NK-92 (cell line): Measurements from ENCODE around the gene FCN3.

Source experiments
- DNase-seq: peaks from one replicate; lab custom pipeline; 2025; ENCODE audit not compliant: unreplicated experiment; lab: John Stamatoyannopoulos, UW

The FCN3 gene

DNA sequence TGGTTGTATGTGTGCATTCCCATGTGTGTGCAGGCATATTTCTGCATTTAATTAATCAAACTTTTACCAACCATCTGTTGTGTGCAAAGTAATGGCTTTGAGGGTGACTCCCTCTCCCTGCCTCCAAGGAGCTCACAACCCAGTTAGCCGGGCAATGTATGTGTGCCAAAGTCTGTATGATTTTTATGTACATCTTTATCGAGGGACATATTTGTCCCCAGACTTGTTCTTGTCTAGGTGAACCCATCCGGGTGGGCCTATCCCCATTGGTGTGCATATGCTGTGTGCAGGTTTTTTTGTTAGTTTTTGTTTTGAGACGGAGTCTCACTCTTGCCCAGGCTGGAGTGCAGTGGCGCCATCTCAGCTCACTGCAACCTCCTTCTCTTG, 31.0 kb downstream of the FCN3 start:
- no peak for DNase-seq

- no peak for DNase-seq
These were observed 31.6 kb downstream of the FCN3 start for GRCh38 chr1:27342778-27343638.

- no peak for DNase-seq
These were observed 32.2 kb downstream of the FCN3 start for GRCh38 chr1:27342391-27342777.

DNA sequence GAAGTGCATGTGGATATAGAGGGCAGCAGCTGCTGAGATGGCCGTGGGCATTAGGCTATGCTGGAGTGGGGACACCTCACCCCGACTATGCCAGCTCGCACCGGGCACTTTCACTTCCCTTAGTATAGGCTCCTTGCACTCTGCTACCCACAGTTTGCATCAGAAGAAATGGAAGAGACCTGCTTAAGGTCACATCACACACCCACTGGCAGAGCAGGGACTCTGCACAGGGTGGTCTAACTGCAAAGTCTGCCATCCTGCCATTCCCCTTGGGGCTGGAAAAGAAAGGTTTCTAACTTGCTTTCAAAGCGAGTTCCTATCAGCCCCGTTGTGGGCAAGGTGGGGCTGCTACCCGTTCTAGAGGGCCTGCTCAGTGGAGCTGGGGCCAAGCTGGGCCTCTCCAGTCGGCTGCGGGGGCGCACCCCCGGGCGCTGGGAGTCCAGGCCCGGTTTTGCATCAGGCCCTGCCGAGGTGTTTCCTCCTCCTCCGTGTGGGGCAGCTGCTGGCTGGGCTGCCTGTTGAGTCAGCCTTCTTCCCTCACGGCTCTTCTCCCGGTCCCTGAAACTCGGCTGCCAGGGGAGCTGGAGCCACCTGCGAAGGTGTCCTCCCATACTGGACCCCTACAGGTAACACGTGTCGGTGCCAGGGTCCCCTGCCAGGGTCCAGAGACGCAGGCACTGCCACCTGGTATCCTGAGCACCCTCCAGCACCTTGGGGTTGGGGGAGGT, 32.9 kb downstream of the FCN3 start, which contains the start of gene SYTL1:
Gene SYTL1 (plus strand): TSS at position 498 of the 728 bp plus-strand sequence. CDS start 3,313 bp downstream, outside the sequence.
- DNase-seq: no peak

DNA sequence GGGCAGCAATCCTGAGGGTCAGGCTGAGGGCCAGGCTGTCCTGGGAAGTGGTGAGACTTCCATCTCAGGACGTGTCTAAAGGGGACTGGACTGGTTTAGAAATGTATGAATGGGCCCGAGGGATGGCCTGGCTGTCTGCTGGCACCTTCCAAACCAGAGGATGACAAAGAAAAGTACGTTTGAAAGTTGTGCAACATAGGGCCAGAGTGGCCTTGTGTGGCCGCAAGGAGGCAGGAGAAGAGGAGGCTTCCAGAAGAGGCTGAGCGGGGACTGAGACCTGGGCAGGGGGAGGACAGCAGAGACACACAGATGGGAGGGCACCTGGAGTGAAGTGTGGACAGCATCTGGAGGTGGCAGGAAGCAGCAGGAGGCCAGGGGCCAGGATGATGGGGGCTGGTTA, 35.4 kb downstream of the FCN3 start:
- DNase-seq: no peak

DNA sequence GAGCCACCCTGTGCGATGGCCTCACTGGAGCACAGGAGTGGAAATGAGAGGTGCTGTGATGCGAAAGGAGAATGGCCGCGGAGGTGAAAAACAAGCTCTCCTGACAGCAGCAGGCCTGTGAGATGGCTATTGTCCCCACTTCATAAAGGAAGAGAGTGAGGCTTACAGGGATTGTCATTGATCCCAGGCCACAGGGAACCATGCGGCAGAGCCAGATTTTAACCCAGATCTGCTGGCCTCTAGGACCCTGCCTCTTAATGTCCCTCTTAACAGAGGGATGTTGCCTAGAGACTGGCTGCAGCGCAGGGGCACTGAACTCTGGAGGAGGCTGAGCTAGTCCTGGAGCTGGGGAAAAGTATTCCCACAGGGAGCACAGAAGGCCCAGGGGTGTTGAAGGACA, 35.9 kb downstream of the FCN3 start:
- DNase-seq: no peak

GRCh38 chr1:27336756-27337155, 37.9 kb downstream of the FCN3 start:
- DNase-seq: no peak

DNA sequence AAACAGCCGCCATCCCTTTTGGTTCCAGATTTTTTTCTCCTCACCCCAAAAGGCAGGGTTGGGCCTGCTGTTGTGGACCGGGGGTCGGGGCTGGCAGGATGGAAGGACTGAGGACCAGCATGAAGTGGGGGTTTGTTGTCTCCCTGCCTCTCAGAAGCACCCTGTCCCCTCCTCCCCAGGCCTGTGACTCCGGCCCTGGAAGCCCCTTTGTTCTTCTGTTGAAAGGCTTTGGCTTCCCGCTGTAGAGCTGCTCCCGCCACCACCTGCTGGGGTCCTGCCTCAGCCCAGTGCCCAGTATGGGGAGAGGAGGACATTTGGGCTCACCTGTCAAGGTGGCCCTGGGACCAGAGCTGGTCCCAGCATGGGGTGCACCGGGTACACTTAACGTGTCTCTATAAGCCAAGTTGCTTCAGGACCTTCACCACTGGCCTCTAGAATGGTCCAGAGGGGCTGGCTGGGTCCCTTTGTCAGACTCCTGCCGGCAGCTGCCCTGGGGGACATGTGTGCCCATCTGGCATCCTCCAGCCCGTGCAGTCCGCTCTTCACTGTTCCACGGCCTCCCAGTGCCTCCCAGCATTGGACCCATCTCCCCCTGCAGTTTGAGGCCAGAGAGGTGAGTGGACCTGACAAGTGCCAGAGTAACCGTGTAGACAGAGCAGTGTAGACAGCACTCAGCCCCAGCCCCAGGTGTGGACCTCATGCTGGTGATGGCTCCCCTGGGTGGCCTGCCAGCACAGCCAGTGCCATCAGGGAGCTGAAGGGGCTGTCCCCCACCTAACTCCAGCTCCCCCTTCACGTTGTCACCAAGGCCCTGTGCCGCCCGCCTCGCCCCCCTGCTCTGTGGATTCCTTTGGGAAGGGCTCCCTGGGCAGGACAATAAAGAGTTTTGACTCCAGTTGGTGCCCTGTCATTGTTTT, 38.9 kb downstream of the FCN3 start:
- DNase-seq: no peak

DNA sequence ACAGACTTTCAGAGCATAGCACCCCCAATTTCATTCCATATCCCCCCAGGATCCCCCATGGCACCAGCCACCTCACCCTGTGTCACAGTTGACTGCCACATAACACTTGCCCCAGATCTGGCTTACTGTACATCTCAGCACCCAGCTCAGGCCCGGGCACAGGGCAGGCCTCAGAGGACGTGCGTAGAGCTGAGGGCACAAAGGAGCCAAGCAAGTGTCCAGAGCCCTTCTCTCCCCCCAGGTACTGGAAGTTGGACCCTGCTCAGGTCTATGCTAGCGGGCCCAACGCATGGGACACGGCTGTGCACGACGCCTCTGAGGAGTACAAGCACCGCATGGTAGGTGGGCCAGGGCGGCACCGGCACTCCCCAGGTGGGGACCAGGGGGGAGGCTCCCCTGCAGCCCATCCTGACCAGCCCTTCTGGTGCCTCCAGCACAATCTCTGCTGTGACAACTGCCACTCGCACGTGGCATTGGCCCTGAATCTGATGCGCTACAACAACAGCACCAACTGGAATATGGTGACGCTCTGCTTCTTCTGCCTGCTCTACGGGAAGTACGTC, 40.8 kb downstream of the FCN3 start:
- no peak for DNase-seq

- no peak for DNase-seq
These were observed 41.9 kb downstream of the FCN3 start for GRCh38 chr1:27332536-27333281.

- DNase-seq: no peak
These were observed 42.7 kb downstream of the FCN3 start for GRCh38 chr1:27331922-27332321.

DNA sequence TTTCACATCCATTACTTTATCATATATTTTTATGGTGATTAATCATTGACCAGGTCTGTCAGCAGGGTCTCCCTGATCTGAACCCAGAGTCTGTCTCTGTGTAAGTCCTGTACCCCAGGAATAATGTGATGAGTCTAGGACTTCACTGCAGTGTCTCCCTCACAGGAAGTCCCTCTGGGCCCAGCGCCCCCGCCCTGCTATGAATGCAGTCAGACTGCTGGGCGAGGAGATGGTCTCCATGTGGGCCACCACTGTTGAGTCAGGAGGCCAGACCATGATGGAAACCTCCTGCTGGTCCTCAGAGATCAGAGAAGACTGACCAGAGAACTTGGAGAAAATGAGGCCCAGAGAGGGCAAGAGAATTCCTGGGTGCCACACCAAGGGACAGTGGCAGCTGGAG, 43.2 kb downstream of the FCN3 start:
- DNase-seq: no peak

GRCh38 chr1:27330786-27331185, 43.8 kb downstream of the FCN3 start:
- no peak for DNase-seq

- DNase-seq: no peak
These were observed 46.7 kb downstream of the FCN3 start for GRCh38 chr1:27327964-27328363.

DNA sequence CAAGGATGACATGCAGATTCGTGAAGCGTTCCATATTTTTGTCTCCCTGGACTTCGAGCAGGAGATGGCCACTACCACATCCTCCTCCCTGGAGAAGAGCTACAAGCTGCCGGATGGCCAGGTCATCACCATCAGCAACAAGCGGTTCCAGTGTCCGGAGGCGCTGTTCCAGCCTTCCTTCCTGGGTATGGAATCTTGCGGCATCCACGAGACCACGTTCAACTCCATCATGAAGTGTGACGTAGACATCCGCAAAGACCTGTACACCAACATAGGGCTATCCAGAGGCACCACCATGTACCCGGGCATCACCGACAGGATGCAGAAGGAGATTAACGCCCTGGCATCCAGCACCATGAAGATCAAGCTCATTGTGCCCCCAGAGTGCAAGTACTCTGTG, 49.3 kb downstream of the FCN3 start:
- DNase-seq: no peak

DNA sequence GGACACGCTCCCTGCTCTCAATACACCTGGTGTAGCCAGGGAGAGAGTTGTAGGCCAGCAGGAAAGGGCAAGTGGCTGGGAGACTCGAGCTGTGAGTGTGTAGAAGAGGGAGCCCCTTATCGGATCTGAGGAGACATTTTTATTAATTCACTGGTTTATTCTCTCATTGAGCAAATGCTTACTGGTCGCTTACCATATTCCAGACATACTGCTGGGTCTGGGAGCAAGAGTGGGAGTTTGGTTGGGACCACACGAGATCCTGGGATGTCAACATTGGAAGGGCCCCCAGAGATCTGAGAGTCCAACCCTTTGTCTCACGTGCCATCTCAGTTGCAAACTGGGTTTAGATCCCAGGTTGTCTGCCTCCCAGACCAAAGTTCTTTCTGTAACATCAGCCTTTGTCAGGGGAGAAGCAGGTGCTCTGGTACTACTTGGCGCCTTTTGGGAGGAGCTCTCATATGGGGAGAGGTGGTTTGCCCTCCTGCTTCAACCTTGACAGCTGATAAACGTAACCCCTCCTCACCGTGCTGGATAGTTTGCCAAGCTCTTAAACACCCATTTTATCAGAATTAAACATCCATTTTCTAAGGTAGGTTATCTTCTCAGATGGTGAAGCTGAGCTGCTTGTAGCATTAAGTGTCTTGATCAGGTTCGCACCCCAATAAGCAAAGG, 51.9 kb downstream of the FCN3 start:
- DNase-seq: no peak

DNA sequence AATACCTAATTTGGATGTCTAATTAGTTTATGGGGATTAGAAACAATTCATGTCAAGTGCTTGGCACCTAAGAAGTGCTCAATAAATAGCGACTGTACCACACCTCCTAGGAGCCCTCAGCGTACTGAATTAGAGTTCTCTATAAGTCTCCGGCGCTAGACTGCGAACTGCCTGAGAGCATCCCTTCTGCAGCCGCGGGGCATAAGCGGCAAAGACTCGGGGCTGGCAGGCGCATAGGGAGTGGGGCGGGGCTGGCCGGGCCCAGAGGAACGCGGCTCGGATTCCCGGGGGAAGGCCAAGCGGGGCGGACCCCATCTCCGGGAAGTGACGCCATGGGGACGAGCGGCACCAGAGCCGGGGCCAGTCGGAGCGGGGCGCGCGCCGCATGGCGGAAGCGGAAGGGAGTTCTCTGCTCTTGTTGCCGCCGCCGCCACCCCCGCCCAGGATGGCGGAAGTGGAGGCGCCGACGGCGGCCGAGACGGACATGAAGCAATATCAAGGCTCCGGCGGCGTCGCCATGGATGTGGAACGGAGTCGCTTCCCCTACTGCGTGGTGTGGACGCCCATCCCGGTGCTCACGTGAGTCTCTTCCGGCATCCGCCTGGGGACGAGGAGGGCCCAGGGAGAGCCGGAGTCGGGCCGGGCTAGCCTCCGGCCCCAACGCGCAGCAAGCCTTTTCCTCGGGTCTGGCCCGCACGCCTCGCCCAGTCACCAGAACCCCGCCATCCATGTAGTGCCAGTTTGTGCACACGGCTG, 52.6 kb downstream of the FCN3 start, which contains the start of gene TMEM222:
Gene TMEM222 (plus strand): TSS at position 351 of the 756 bp plus-strand sequence. CDS start 35 bp downstream, at position 386.
- DNase-seq: peak; percentile 77
